ENCODE data around the gene EXOC4. TPM values are rescaled to one million over a fixed set of nuclear protein-coding genes. Genes with fewer than 3 reads are reported as not detected.

The EXOC4 gene
- total RNA-seq, 2 donors from 2014 or later, result 62.0 to 146 TPM

- ATAC-seq, result no peak
- Histone ChIP-seq H3K27ac (no peak overlapping the region), H3K36me3 (replicated peaks in 1 of 2; ENCODE audit: insufficient read depth in 1 of 2, low read depth in 2 of 2) (no peaks in the 10 kb centered on the region), H3K4me3 (no peak overlapping the region), H3K27me3 (no peaks in the 10 kb centered on the region), H3K9me3 (no peaks in the 10 kb centered on the region), H3K4me1 (no peaks in the 10 kb centered on the region)
- WGBS, 2 donors, result 100% methylated on average over 1 of the region's 1 CpG
- intact Hi-C loops (cut with DNase I), result no loop called here
- no peak for TF ChIP-seq POLR2A (IDR thresholded peaks at IDR 0.05)
- TF ChIP-seq, protein P1, sequence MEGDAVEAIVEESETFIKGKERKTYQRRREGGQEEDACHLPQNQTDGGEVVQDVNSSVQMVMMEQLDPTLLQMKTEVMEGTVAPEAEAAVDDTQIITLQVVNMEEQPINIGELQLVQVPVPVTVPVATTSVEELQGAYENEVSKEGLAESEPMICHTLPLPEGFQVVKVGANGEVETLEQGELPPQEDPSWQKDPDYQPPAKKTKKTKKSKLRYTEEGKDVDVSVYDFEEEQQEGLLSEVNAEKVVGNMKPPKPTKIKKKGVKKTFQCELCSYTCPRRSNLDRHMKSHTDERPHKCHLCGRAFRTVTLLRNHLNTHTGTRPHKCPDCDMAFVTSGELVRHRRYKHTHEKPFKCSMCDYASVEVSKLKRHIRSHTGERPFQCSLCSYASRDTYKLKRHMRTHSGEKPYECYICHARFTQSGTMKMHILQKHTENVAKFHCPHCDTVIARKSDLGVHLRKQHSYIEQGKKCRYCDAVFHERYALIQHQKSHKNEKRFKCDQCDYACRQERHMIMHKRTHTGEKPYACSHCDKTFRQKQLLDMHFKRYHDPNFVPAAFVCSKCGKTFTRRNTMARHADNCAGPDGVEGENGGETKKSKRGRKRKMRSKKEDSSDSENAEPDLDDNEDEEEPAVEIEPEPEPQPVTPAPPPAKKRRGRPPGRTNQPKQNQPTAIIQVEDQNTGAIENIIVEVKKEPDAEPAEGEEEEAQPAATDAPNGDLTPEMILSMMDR (IDR thresholded peaks at IDR 0.05), result no peak
- no peak for DNase-seq
Observed at GRCh38 chr7:134048166-134048565, 795.3 kb downstream of the EXOC4 start.

DNA sequence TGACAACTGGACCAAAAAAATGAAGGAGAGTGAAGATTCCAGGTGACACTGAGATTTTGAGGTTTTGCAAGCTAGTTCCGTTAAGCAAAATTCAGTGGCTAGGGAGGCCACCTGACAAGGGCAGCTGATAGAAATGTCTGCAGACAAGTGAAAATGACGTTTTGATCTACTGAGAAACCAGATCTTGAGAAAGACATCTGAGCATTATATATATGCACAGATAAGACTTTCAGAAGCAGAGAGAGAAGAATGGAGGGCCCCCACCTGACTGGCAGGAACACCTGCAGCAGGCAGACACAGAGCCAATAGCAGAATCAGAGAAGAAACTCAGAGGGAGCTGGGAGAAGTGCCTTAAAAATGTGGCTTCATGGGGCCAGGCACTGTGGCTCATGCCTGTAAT, 798.1 kb downstream of the EXOC4 start:
- Histone ChIP-seq H3K4me3 (no peak overlapping the region), H3K27me3 (no peaks in the 10 kb centered on the region), H3K27ac (no peak overlapping the region), H3K4me1 (no peaks in the 10 kb centered on the region), H3K36me3 (replicated peaks in 1 of 2; ENCODE audit: insufficient read depth in 1 of 2, low read depth in 2 of 2) (no peaks in the 10 kb centered on the region), H3K9me3 (no peaks in the 10 kb centered on the region)
- no peak for TF ChIP-seq POLR2A (IDR thresholded peaks at IDR 0.05)
- TF ChIP-seq, protein P1 (IDR thresholded peaks at IDR 0.05), result no peak
- no peak for DNase-seq
- intact Hi-C loops (cut with DNase I), result no loop called here
- 85 to 90% methylated on average over 2 of the region's 2 CpGs for whole genome bisulfite sequencing, 2 donors
- ATAC-seq, result no peak

DNA sequence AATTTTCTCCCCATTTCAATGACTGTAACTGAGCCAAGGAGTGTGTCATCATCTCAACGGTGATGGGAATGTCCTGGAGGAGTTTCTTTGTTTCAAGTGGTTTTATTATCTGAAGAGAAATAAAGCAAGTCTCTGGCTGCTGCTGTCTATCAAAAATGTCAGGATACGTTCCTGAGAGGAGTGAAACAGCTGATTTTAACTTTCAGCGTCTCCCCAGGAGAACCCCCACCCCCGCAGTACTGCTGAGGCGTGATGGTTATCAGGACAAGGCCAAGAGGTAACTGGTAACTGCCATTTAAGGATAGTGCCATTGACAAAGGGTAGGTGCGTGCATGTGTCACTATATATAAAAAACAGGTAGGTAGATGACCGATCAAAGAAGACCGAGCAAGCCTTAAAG, 803.9 kb downstream of the EXOC4 start:
- Histone ChIP-seq H3K27ac (no peak overlapping the region), H3K4me1 (no peaks in the 10 kb centered on the region), H3K27me3 (no peaks in the 10 kb centered on the region), H3K4me3 (no peak overlapping the region), H3K9me3 (no peaks in the 10 kb centered on the region), H3K36me3 (replicated peaks in 1 of 2; ENCODE audit: insufficient read depth in 1 of 2, low read depth in 2 of 2) (no peaks in the 10 kb centered on the region)
- DNase-seq, result no peak
- WGBS, 2 donors, result 91 to 93% methylated on average over 8 of the region's 8 CpGs
- TF ChIP-seq, protein P1 (IDR thresholded peaks at IDR 0.05), result no peak
- no peak for TF ChIP-seq POLR2A (IDR thresholded peaks at IDR 0.05)
- intact Hi-C loops (cut with DNase I), result no loop called here
- ATAC-seq, result no peak

- 88 to 92% methylated on average over 3 of the region's 3 CpGs for WGBS, 2 donors
- DNase-seq, result no peak
Observed at GRCh38 chr7:134058521-134058920, 805.6 kb downstream of the EXOC4 start.

GRCh38 chr7:134058980-134059379, 806.1 kb downstream of the EXOC4 start:
- DNase-seq, result no peak

More at GRCh38 chr7:134058521-134058920, 805.6 kb downstream of the EXOC4 start:
- Histone ChIP-seq H3K4me1 (no peaks in the 10 kb centered on the region), H3K36me3 (replicated peaks in 1 of 2; ENCODE audit: insufficient read depth in 1 of 2, low read depth in 2 of 2) (no peaks in the 10 kb centered on the region), H3K27me3 (no peaks in the 10 kb centered on the region), H3K27ac (no peak overlapping the region), H3K9me3 (no peaks in the 10 kb centered on the region), H3K4me3 (no peak overlapping the region)
- no peak for TF ChIP-seq POLR2A (IDR thresholded peaks at IDR 0.05)
- TF ChIP-seq, protein P1 (IDR thresholded peaks at IDR 0.05), result no peak
- no peak for ATAC-seq
- intact Hi-C loops (cut with DNase I), result no loop called here

More at GRCh38 chr7:134058980-134059379, 806.1 kb downstream of the EXOC4 start:
- ATAC-seq, result no peak
- WGBS, 2 donors, result 91 to 97% methylated on average over 4 of the region's 4 CpGs
- Histone ChIP-seq H3K27ac (no peak overlapping the region), H3K4me3 (no peak overlapping the region), H3K4me1 (no peaks in the 10 kb centered on the region), H3K9me3 (no peaks in the 10 kb centered on the region), H3K27me3 (no peaks in the 10 kb centered on the region), H3K36me3 (replicated peaks in 1 of 2; ENCODE audit: insufficient read depth in 1 of 2, low read depth in 2 of 2) (no peaks in the 10 kb centered on the region)
- TF ChIP-seq, protein P1 (IDR thresholded peaks at IDR 0.05), result no peak
- TF ChIP-seq POLR2A (IDR thresholded peaks at IDR 0.05), result no peak
- intact Hi-C loops (cut with DNase I), result no loop called here
